GM23338 (cell line): ENCODE results near the gene ZNF358. TPM values are rescaled to one million over a fixed set of nuclear protein-coding genes. Genes with fewer than 3 reads are reported as not detected.

Experiments
- ATAC-seq: fragments of 200-7000 bp; cut with Tn5 transposase; 3 replicates; pipeline ENCODE4 v1.9.1; 2020
- DNase-seq: peaks from one replicate; pipeline ENCODE4 v3.0.0-alpha.2; 2015; ENCODE audit warnings: low spot score
- H2AFZ ChIP-seq: fragments of 200-600 bp; sonication (generic); 2 replicates; pipeline ENCODE4 v1.8.0; 2016; ENCODE audit warnings: antibody characterized with exemption, mild to moderate bottlenecking, moderate library complexity
- H3F3A ChIP-seq: fragments of 200-600 bp; sonication (generic); replicated peaks from 2 replicates; pipeline ENCODE4 v1.8.0; 2017; ENCODE audit warnings: antibody characterized with exemption, mixed run types, low read depth
- H3K27ac ChIP-seq: fragments of 200-600 bp; sonication (generic); 2 replicates; pipeline ENCODE4 v1.6.1; 2016; ENCODE audit warnings: low read depth
- H3K27me3 ChIP-seq: fragments of 200-600 bp; sonication (generic); 2 replicates; pipeline ENCODE4 v1.8.0; 2016; ENCODE audit warnings: mild to moderate bottlenecking, mixed run types, moderate library complexity; ENCODE audit not compliant: insufficient read depth
- H3K36me3 ChIP-seq: fragments of 200-600 bp; sonication (generic); 2 replicates; pipeline ENCODE4 v1.8.0; 2016; ENCODE audit warnings: mild to moderate bottlenecking; ENCODE audit not compliant: insufficient read depth
- H3K4me1 ChIP-seq: fragments of 200-600 bp; sonication (generic); 2 replicates; pipeline ENCODE4 v1.8.0; 2016; ENCODE audit warnings: mild to moderate bottlenecking, moderate library complexity; ENCODE audit not compliant: insufficient read depth
- H3K4me2 ChIP-seq: fragments of 200-600 bp; sonication (generic); 2 replicates; pipeline ENCODE4 v1.7.1; 2017; ENCODE audit warnings: mixed run types
- H3K4me3 ChIP-seq: fragments of 200-600 bp; sonication (generic); 2 replicates; pipeline ENCODE4 v1.6.1; 2016; ENCODE audit warnings: mixed run types
- H3K79me2 ChIP-seq: fragments of 200-600 bp; sonication (generic); replicated peaks from 2 replicates; pipeline ENCODE4 v1.8.0; 2017; ENCODE audit warnings: mild to moderate bottlenecking; ENCODE audit not compliant: insufficient read depth
- H3K9me2 ChIP-seq: fragments of 200-600 bp; sonication (generic); 2 replicates; pipeline ENCODE4 v1.8.0; 2017; ENCODE audit not compliant: insufficient read depth
- H4K20me1 ChIP-seq: fragments of 200-600 bp; sonication (generic); replicated peaks from 2 replicates; pipeline ENCODE4 v1.8.0; 2017; ENCODE audit warnings: mild to moderate bottlenecking; ENCODE audit not compliant: insufficient read depth
- H3K27ac Mint-ChIP-seq: 2 replicates; pipeline ENCODE4 v1.8.0; 2020; ENCODE audit warnings: inconsistent platforms, mild to moderate bottlenecking, moderate library complexity, mixed read lengths
- H3K27me3 Mint-ChIP-seq: 3 replicates; pipeline ENCODE4 v1.8.0; 2022; ENCODE audit warnings: low read depth, mild to moderate bottlenecking, moderate library complexity, mixed read lengths, inconsistent platforms; ENCODE audit not compliant: insufficient read depth, poor library complexity
- H3K36me3 Mint-ChIP-seq: 3 replicates; pipeline ENCODE4 v1.8.0; 2021; ENCODE audit warnings: low read depth, mild to moderate bottlenecking, inconsistent platforms, moderate library complexity, mixed read lengths
- H3K4me1 Mint-ChIP-seq: 3 replicates; pipeline ENCODE4 v1.8.0; 2020; ENCODE audit warnings: mild to moderate bottlenecking, inconsistent platforms, mixed read lengths
- H3K4me3 Mint-ChIP-seq: 3 replicates; pipeline ENCODE4 v1.8.0; 2021; ENCODE audit warnings: moderate library complexity, mild to moderate bottlenecking, inconsistent platforms, mixed read lengths
- H3K9me3 Mint-ChIP-seq: 3 replicates; pipeline ENCODE4 v1.8.0; 2020; ENCODE audit warnings: moderate library complexity, mild to moderate bottlenecking, inconsistent platforms, mixed read lengths
- CREB1 ChIP-seq: fragments of 250-450 bp; sonication (Bioruptor Pico); IDR thresholded peaks from 2 replicates; pipeline ENCODE4 v1.5.0; 2020; ENCODE audit warnings: low read depth, mild to moderate bottlenecking, moderate library complexity
- CTCF ChIP-seq, 2 experiments: fragments of 200-600 bp in 1 of 2; sonication (generic) in 1 of 2; conservative IDR thresholded peaks; 2 replicates each; pipeline versions ENCODE4 v1.5.1 to v1.6.1; 2016 to 2017; ENCODE audit warnings: antibody characterized with exemption in 2 of 2, low read depth in 2 of 2, mild to moderate bottlenecking in 2 of 2, moderate library complexity in 1 of 2
- EZH2 ChIP-seq: fragments of 200-600 bp; sonication (generic); IDR thresholded peaks from one replicate; pipeline ENCODE4 v1.8.0; 2017; ENCODE audit warnings: antibody characterized with exemption, mild to moderate bottlenecking, low read depth; ENCODE audit not compliant: unreplicated experiment
- EZH2phosphoT487 ChIP-seq: fragments of 200-600 bp; sonication (generic); IDR thresholded peaks from one replicate; pipeline ENCODE4 v1.8.1; 2018; ENCODE audit warnings: antibody characterized with exemption; ENCODE audit not compliant: unreplicated experiment
- JUNB ChIP-seq: IDR thresholded peaks from one replicate; pipeline ENCODE4 v1.6.1; 2016; ENCODE audit warnings: antibody characterized with exemption; ENCODE audit not compliant: unreplicated experiment
- NANOG ChIP-seq: IDR thresholded peaks from 2 replicates; pipeline ENCODE4 v1.6.1; 2016; ENCODE audit warnings: antibody characterized with exemption, borderline replicate concordance
- REST ChIP-seq: IDR thresholded peaks from one replicate; pipeline ENCODE4 v1.6.1; 2018; ENCODE audit warnings: antibody characterized with exemption; ENCODE audit not compliant: unreplicated experiment
- STAT1 ChIP-seq: IDR thresholded peaks from one replicate; pipeline ENCODE4 v1.6.1; 2016; ENCODE audit warnings: antibody characterized with exemption; ENCODE audit not compliant: unreplicated experiment
- ZNF114 ChIP-seq: fragments of 250-450 bp; sonication (Bioruptor Pico); IDR thresholded peaks from 2 replicates; pipeline ENCODE4 v1.5.0; 2020; ENCODE audit warnings: mild to moderate bottlenecking, moderate library complexity
- ZNF331 ChIP-seq: fragments of 250-450 bp; sonication (Bioruptor Pico); IDR thresholded peaks from 2 replicates; pipeline ENCODE4 v1.5.0; 2020; ENCODE audit warnings: low read depth, mild to moderate bottlenecking, moderate library complexity
- ZNF462 ChIP-seq: fragments of 250-450 bp; sonication (Bioruptor Pico); IDR thresholded peaks from 2 replicates; pipeline ENCODE4 v1.5.0; 2020; ENCODE audit warnings: mild to moderate bottlenecking, moderate library complexity
- polyA plus RNA-seq: library from polyadenylated mRNA; unstranded; fragments of >200 nt; fragmentation: Nextera tagmentation; extraction: Ambion mirVana; gene quantifications from 2 replicates; pipeline ENCODE4 v1.2.1, GENCODE V29; 2016
- total RNA-seq: library from RNA; depleted of rRNA; stranded (reverse); fragments of >200 nt; shearing (Covaris generic); gene quantifications from 2 replicates; pipeline ENCODE4 v1.2.3, GENCODE V29; 2014

The ZNF358 gene
- total and polyA plus RNA-seq, 2 experiments from 2014 or later, result 23.8 to 52.9 TPM

- H3K27ac ChIP-seq, result no peak overlapping the region
Observed at GRCh38 chr19:7545904-7546303, 30.0 kb downstream of the ZNF358 start.

More at GRCh38 chr19:7545904-7546303, 30.0 kb downstream of the ZNF358 start:
- ATAC-seq, result no peak
- no peaks in the 10 kb centered on the region for H3K9me3 Mint-ChIP-seq
- no peak overlapping the region for H3K4me3 Mint-ChIP-seq
- peaks cover 12% of the 10 kb centered on the region for H3K36me3 Mint-ChIP-seq
- H3K4me1 Mint-ChIP-seq, result no peaks in the 10 kb centered on the region
- Histone ChIP-seq H3K4me1 (peaks cover 3% of the 10 kb centered on the region; the same call in 1 of the 2 replicates), H3K36me3 (no peaks in the 10 kb centered on the region), H3K4me2 (no peak overlapping the region), H3F3A (no peaks in the 10 kb centered on the region), H3K9me2 (no peaks in the 10 kb centered on the region), H2AFZ (no peak overlapping the region), H3K27me3 (no peaks in the 10 kb centered on the region), H4K20me1 (no peaks in the 10 kb centered on the region), H3K79me2 (no peaks in the 10 kb centered on the region), H3K4me3 (no peak overlapping the region)
- no peak overlapping the region for H3K27ac Mint-ChIP-seq
- DNase-seq, result no peak
- H3K27me3 Mint-ChIP-seq, result peaks cover 7% of the 10 kb centered on the region
- TF ChIP-seq NANOG (no peak), CREB1 (CRISPR knock-in tag) (no peak), REST (no peak), ZNF114 (no peak), STAT1 (no peak), EZH2phosphoT487 (no peak), CTCF (conservative IDR thresholded peaks at IDR 0.05; ENCODE audit: low read depth in 2 of 2) (no peak), ZNF331 (no peak), ZNF462 (CRISPR knock-in tag) (no peak), EZH2 (no peak), JUNB (no peak)
